NCI-H2029 (cell line): Measurements from ENCODE around the gene SCYL1.

Experiments used
- DNase-seq: peaks from one replicate; lab custom pipeline; 2025; lab: John Stamatoyannopoulos, UW

Gene SCYL1

DNA sequence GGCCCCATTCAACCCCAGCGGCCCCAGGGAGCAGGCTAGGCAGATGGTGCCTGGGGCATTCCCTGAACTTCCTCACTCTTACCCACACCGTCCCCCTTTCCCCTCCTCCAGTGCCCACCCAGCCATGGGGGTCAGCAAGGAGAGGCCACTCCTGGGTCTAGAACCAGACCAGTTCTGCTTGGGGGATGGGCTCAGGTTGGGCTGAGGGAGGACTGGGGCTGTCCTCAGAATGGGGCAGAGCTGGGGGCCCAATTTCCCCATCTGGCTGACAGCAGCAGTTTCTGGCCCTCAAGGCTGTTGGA is 12.4 kb downstream of the SCYL1 start:
- DNase-seq = no peak

DNA sequence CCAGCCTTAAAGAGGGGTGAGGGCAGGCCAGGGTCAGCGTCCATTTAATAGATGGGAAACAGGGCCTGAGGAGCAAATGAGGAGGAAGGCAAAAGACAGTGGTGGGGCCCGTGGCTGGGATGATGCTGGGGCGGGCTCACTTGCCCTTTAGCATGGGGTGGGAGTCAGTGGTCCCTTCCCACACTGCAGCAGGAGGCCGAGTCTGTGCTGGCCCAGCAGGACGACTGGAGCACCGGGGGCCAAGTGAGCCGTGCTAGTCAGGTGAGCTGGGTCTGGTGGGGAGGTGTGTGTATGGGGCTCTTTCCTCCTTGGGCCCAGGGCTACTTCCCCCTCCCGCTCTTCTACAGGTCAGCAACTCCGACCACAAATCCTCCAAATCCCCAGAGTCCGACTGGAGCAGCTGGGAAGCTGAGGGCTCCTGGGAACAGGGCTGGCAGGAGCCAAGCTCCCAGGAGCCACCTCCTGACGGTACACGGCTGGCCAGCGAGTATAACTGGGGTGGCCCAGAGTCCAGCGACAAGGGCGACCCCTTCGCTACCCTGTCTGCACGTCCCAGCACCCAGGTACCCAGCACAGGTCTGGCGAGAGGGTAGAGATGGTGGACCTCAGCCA is 12.8 kb downstream of the SCYL1 start:
- DNase-seq = no peak

DNA sequence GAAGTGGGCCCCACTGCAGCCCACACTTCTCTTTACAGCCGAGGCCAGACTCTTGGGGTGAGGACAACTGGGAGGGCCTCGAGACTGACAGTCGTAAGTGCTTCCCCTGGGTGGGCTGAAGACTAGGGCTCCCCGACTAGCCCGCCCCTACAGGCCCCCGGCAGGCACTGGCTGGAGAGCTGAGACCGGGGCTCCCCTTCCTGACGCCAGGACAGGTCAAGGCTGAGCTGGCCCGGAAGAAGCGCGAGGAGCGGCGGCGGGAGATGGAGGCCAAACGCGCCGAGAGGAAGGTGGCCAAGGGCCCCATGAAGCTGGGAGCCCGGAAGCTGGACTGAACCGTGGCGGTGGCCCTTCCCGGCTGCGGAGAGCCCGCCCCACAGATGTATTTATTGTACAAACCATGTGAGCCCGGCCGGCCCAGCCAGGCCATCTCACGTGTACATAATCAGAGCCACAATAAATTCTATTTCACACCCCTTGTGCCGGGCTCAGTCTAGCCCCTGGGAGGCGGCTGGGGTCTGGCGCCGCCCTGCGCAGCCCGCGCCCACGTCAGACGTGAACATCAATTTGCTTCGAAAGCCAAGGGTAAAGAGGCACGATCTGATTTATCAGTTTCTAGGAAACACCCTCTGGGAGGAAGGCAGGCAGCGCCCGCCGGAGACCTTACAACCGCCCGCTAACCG is 13.5 kb downstream of the SCYL1 start:
- no peak for DNase-seq

- DNase-seq = no peak
These were observed 14.2 kb downstream of the SCYL1 start for GRCh38 chr11:65538915-65539743.

- peak; percentile 73 for DNase-seq
These were observed 14.9 kb downstream of the SCYL1 start for GRCh38 chr11:65539744-65540289.

DNA sequence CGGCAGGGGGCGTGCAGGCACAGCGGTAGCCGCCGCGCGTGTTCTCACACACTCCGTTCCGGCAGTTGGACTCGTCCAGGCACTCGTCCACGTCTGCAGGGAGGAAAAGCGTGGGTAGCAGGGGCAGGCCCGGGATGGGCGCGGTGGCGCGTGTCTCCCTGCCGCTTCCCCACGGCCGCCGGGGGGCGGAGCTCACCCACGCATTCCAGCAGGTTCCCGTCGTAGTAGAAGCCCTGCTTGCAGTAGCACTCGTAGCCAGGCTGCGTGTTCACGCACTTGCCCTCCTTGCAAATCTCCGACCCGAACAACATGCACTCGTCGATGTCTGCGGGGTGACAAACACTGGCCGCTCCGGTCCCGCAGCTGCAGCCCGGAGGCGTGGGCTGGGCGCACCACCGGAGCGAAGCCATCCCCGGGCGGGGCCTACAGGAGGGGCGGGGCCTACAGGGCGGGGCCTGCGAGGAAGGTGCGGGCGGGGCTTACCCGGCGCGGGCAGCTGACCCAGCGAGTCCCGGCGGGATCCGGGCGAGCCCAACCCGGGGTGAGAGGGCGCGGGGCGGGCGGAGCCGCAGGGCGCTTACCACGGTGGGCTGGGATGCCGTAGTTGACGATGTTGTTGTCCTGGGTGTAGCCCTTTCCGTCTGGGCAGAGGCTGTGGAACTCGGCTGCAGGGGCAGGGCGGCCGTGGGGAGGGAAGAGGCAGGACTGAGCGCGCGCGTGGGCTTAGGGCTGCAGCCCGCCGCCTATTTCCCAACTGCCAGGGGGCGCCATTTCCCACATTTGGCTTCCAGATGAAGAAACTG is 15.6 kb downstream of the SCYL1 start:
- peak; percentile 85 for DNase-seq

DNA sequence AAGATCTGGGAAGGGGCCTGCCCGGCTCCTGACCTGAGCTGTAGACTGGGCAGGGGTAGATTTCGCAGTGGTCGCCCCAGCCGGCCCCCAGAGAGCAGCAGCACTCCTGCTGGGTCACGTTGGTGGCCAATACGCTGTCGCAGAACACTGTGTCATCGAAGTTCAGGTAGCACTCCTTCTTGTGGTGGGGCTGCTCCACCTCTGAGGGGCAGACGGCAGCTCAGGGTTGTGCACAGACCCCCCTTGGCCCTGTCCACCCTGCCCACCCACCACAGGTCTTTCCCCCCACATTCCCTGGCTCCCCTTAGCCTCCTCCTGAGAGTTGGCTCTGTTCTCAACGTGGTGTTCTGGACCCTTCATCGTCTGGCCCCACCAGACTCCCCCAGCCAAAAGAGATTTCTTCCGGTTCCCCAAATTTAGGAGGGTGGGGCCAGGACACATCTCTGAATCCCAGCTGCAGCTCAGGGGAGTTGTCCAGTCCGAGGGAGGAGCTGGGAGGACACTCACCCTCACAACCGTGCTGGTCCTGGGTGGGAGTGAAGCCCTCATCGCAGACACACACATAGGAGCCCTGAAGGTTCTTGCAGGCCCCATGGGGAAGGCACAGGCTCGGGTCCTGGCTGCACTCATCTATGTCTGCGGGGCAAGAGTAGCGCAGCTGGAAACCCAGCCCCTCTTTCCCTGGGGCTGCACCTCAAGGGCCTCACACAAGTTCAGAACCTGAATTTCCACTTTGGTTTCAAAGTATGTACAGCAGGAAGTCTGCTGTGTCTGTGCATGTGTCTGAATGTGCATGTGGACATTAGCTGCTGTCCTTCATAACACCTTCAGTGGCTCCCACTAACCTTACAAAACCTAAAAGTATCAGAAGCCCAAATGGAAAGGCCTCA is 16.5 kb downstream of the SCYL1 start:
- DNase-seq = no peak

GRCh38 chr11:65542738-65543390 is 18.0 kb downstream of the SCYL1 start:
- DNase-seq = no peak

DNA sequence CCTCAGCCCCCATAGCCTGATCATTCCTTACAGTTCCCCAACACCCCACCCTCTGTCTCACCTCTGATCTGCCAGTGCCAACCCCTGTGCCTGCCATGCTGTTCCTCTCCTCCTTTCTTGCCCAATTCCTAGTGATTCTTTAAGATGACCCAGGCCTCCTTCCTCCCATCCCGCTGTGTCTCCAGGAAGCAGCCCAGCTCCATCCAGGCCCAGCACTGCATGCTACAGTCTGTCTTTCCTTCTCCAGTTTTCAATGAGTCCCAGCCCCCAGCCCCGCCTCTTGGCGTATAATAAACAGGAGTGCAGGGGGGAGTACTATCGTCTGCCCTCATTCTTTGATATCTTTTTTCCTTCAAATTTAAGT is 21.0 kb downstream of the SCYL1 start:
- no peak for DNase-seq

DNA sequence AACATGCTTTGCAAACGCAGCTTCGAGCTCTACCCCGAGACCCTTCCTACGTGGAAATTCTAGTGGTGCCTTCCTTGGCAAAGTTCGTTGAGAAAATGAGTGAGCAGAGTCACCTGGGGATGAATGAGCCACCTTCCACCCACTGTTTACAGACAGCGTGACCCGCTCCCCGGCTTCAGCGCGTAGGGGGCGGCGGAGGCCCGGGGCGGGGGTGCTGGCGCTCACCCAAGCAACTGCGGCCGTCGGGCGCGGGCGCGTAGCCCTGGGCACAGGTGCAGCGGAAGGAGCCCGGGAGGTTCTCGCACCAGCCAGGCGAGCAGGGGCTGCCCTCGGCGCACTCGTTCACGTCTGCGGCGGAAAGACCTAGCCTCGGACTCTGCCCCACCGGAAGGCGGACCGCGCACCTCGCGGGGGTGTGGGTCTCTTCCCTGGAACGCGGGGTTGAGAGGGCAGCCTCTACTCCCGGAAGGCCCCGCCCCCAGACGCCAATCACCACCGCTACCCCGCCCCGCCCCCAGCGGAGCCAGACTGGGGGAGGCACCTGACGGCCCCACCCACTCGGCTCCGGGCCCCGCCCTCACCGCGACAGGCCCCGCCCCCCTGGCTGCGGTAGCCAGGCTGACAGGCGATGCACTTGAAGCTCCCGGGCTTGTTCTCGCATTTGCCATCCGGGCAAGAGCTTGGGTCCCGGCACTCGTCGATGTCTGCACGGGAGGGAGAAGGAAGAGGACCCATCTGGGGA is 21.5 kb downstream of the SCYL1 start:
- peak; percentile 85 for DNase-seq

- DNase-seq = no peak
These were observed 22.7 kb downstream of the SCYL1 start for GRCh38 chr11:65547446-65548125.

DNA sequence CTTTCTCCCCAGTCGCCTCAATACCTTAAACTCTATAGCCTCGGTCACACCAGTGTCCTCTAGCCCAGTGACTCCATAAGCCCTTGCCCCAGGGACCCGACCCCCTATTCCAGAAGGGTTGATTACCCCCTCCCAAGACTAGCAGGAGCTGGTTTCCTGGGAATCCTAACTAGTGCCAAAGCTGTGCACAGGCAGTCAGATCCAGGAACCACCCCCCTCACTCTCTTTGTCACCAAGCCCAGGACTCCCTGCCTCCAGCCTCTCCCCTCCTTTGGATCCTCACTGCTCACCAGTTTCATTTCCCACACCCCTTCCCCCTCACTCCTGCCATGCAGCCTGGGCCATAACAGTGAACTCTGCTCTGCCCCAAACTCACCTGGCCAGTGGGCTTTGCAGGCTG is 23.5 kb downstream of the SCYL1 start:
- DNase-seq = no peak

DNA sequence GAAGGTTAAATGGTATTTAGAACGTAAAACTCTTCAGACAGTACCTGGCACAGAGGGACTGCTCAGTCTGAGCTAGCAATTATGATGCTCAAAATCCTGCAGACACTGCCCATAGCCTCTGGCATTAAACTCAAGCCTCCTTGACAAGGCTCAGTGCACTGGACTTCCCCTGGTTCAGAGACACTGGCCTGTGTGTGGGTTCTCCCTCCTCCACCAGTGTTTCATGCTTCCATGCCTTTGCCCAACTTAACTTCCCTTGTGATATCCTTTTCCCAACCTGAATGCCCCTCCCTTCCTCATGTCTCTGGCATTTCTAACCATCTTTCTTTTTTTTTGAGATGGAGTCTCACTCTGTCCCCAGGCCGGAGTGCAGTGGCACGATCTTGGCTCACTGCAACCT is 24.2 kb downstream of the SCYL1 start:
- no peak for DNase-seq

- peak; percentile 90 for DNase-seq
These were observed 26.9 kb downstream of the SCYL1 start for GRCh38 chr11:65551572-65552387.

DNA sequence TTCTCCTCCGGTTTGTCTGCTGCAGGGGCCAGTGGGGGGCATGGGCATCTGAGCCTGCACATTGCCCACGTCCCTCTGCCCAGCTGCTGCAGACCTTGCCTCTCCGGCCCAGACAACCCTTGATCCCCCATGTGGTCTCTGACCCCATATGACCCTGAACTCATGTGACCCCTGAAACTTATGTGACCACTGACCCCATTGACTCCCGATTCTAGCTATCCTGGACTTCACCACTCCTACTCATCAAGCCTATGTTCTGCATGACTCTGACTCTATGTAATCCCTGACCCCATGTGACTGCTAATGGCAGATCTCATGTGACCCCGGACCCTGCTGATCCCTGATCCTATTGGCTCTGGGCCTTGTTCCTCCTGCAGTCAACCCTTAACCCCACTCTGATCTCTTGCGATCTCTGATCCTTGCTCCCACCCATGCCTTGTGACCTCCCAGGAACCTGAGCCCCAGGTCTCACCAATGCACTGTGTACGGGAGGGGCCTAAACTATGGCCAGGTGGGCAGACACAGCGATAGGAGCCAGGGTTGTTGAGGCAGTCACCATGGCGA is 27.6 kb downstream of the SCYL1 start:
- peak; percentile 57 for DNase-seq

GRCh38 chr11:65553301-65554001 is 28.6 kb downstream of the SCYL1 start:
- DNase-seq = peak; percentile 84

- DNase-seq = no peak
These were observed 29.4 kb downstream of the SCYL1 start for GRCh38 chr11:65554057-65554818.
